Lower lobe of right lung (tissue), 2 donors: ENCODE data around the gene VAPB. TPM values are rescaled to one million over a fixed set of nuclear protein-coding genes. Genes with fewer than 3 reads are reported as not detected.

Experiments
- ATAC-seq, 2 donors: fragments of 200-7000 bp; cut with Tn5 transposase; one replicate each; pipeline ENCODE4 v1.9.1; 2020 to 2022; ENCODE audit warnings: mild to moderate bottlenecking in 2 of 2, moderate library complexity in 2 of 2
- DNase-seq: peaks from one replicate; pipeline ENCODE4 v3.0.0-alpha.2; 2020
- H3K27ac ChIP-seq: fragments of 200-600 bp; one replicate; pipeline ENCODE4 v1.8.0; 2022
- H3K27me3 ChIP-seq: fragments of 200-600 bp; one replicate; pipeline ENCODE4 v1.8.0; 2022; ENCODE audit warnings: low read depth
- H3K36me3 ChIP-seq: fragments of 200-600 bp; one replicate; pipeline ENCODE4 v1.8.0; 2022; ENCODE audit warnings: mild to moderate bottlenecking
- H3K4me1 ChIP-seq: fragments of 200-600 bp; one replicate; pipeline ENCODE4 v1.8.0; 2022
- H3K4me3 ChIP-seq: fragments of 200-600 bp; one replicate; pipeline ENCODE4 v1.8.0; 2022; ENCODE audit warnings: mild to moderate bottlenecking
- H3K9me3 ChIP-seq: fragments of 200-600 bp; one replicate; pipeline ENCODE4 v1.8.0; 2022
- CTCF ChIP-seq: fragments of 200-600 bp; IDR thresholded peaks from one replicate; pipeline ENCODE4 v1.8.0; 2022; ENCODE audit warnings: antibody characterized with exemption, mild to moderate bottlenecking
- intact Hi-C: fragments of 100-400 bp; cut with DNase I; formaldehyde crosslinking; loops from one replicate; pipeline ENCODE4 v1.11.0; 2022
- total RNA-seq: library from RNA; stranded (reverse); fragmentation: NEBNext Ultra II Directional; extraction: Animal tissue kit (Norgen Biotek cat#: 25700); gene quantifications from one replicate; pipeline ENCODE4 v1.2.1, GENCODE V29; 2021
- donor health status: DM: no; HTN: yes; CAD: no; lungs with severe emphysema.

VAPB gene
- total RNA-seq, 1 donor from 2014 or later: 44.5 TPM

GRCh38 chr20:58446264-58446959 lies 57.4 kb downstream of the VAPB start:
- peaks cover 76% of the 10 kb centered on the region for H3K36me3 ChIP-seq
- H3K27ac ChIP-seq: no peak overlapping the region

GRCh38 chr20:58446960-58447265 lies 57.9 kb downstream of the VAPB start:
- no peaks in the 10 kb centered on the region for H3K4me1 ChIP-seq
- no peak overlapping the region for H3K4me3 ChIP-seq
- ATAC-seq (peak in 1 of 2 donors; percentile 62), DNase-seq (no peak)
- H3K27ac ChIP-seq: no peak overlapping the region
- TF ChIP-seq CTCF: no peak
- no peaks in the 10 kb centered on the region for H3K27me3 ChIP-seq
- intact Hi-C loops: no loop called here
- H3K36me3 ChIP-seq: peaks cover 72% of the 10 kb centered on the region
- no peaks in the 10 kb centered on the region for H3K9me3 ChIP-seq

More at GRCh38 chr20:58446264-58446959, 57.4 kb downstream of the VAPB start:
- Histone ChIP-seq H3K27me3 (no peaks in the 10 kb centered on the region), H3K4me1 (no peaks in the 10 kb centered on the region), H3K4me3 (no peak overlapping the region), H3K9me3 (no peaks in the 10 kb centered on the region)
- TF ChIP-seq CTCF: no peak
- DNase-seq (no peak), ATAC-seq (peak in 1 of 2 donors; percentile 42)
- intact Hi-C loops: no loop called here

- no peaks in the 10 kb centered on the region for H3K9me3 ChIP-seq
- DNase-seq (no peak), ATAC-seq (peak; percentile 73 to 86)
- H3K27ac ChIP-seq: no peak overlapping the region
- H3K4me3 ChIP-seq: no peak overlapping the region
- intact Hi-C loops: no loop called here
- H3K4me1 ChIP-seq: no peaks in the 10 kb centered on the region
- H3K36me3 ChIP-seq: peaks cover 66% of the 10 kb centered on the region
- no peaks in the 10 kb centered on the region for H3K27me3 ChIP-seq
- peak; percentile 59 for TF ChIP-seq CTCF
Observed at GRCh38 chr20:58447511-58448391, 58.7 kb downstream of the VAPB start.

GRCh38 chr20:58448958-58449357 lies 59.9 kb downstream of the VAPB start:
- H3K4me1 ChIP-seq: no peaks in the 10 kb centered on the region
- no peak overlapping the region for H3K4me3 ChIP-seq
- peaks cover 59% of the 10 kb centered on the region for H3K36me3 ChIP-seq
- H3K27ac ChIP-seq: no peak overlapping the region
- ATAC-seq: no peak
- intact Hi-C loops: no loop called here
- no peak for TF ChIP-seq CTCF
- H3K27me3 ChIP-seq: no peaks in the 10 kb centered on the region
- DNase-seq: no peak
- no peaks in the 10 kb centered on the region for H3K9me3 ChIP-seq

GRCh38 chr20:58449681-58450221 lies 60.7 kb downstream of the VAPB start:
- Histone ChIP-seq H3K9me3 (no peaks in the 10 kb centered on the region), H3K4me1 (no peaks in the 10 kb centered on the region), H3K4me3 (no peak overlapping the region), H3K27ac (no peak overlapping the region), H3K27me3 (no peaks in the 10 kb centered on the region), H3K36me3 (peaks cover 51% of the 10 kb centered on the region)
- no peak for DNase-seq
- intact Hi-C loops: loop anchor here (10.0 kb wide), 1 partner anchor 215 kb away; no protein-coding TSS in a partner anchor
- ATAC-seq: no peak
- TF ChIP-seq CTCF: no peak
